Measurements from ENCODE around the gene VAMP2.

GRCh38 chr17:8176197-8176940, 13.6 kb upstream of the VAMP2 start, which contains the start of gene TMEM107:
- TF ChIP-seq POLR2A (IDR thresholded peaks at IDR 0.05) = no peak
- no peak for TF ChIP-seq CTCF (IDR thresholded peaks at IDR 0.05)
